Stimulated activated CD4-positive, alpha-beta T cell treated with anti-CD3 and anti-CD28 coated beads, TNF-alpha, amount 100 ng/mL, for 48 hours (primary cell): ENCODE data around the gene ZBTB18.
"Not testable (repeated sequence)": the region's sequence is repeated elsewhere in the genome, so short reads cannot be mapped to it uniquely, and the experiment has no call there.

Experiments used
- DNase-seq, 3 donors: peaks; one replicate each; pipeline ENCODE4 v3.0.0-alpha.2; 2020; ENCODE audit warnings: low read depth in 3 of 3

Gene ZBTB18

DNA sequence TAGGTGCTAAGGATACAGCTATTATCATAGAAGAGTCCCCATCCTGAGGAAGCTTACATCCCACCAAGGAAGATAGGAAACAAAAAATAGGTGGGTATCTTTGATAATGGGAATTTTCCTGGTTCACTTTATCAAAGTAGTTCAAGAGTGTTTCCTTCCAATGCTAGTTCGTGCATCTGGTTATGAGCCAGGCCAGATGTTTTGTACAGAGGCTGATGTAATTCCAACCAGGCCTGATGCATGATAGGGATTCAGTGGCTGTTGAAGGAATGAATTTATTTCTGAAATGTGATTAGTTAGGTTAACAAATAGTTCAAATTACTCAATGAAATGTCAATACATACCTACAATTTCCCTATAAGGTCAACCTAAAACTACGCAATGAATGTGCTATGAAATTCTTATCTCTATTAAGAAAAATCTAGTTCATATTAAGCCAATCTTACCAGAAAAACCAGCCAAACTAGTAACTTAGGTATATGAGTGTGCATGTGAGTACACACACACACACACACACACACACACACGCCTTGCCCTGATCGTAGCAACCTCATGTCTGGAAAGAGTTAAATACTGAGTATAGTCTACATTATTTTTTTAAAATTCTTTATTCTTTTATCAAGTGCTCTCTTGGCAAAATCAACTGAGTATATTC is 9.5 kb upstream of the ZBTB18 start:
- DNase-seq: no peak

DNA sequence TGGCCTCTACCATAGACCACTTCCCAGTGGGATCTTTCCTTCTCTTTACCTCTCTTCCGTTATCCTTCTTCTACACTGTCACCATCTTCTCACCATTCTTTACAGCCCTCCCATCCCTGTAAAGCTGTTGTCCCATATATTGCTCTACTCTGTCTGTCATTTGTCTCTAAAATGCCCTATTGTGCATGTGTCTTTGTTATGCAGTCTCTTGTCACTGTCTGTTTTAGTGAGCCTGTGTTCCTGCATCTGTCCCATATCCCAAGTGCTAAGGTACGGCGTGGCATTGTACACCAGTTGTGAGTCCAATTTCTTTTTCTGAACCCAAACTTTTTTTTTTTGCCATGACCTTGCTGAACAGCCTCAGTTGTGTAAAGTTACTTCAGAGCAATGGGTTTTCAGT is 8.8 kb upstream of the ZBTB18 start:
- DNase-seq: no peak

DNA sequence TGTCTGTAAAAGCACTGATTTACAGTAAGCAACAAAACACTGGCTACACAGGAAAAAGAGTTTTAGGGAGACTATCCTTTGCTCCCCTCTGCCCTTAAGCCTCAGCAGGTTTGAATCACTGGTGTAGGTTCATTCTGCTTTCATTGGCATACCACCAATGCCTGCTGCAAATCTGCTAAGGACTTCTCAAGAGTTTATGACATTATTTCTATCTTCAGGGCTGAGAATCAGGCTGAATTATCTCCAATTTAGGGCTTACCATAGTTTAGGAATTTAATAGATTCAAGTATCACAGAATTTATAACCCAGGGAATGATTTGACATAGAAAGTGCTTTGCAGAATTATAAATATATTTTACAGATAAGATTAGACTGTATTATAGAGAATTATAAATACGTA is 6.7 kb upstream of the ZBTB18 start:
- DNase-seq: no peak

DNA sequence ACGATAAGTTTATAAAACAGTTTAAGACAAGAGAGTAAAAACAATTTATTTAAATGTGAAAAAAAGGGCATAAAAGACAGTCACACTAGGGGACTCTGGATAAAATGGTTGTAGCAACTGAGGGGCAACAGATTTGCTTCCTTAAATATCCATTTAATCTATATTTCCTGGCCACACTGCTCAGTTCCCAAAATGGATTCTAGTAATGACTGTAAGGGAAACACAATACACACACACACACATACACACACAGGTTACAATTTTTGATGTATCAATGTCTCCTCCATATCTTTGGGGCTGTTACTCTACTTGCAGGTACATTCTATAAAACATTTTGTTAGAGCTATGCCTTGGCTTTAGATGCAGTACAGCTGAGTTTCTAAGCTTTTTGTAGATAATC is 4.8 kb upstream of the ZBTB18 start:
- not testable (repeated sequence) for DNase-seq

DNA sequence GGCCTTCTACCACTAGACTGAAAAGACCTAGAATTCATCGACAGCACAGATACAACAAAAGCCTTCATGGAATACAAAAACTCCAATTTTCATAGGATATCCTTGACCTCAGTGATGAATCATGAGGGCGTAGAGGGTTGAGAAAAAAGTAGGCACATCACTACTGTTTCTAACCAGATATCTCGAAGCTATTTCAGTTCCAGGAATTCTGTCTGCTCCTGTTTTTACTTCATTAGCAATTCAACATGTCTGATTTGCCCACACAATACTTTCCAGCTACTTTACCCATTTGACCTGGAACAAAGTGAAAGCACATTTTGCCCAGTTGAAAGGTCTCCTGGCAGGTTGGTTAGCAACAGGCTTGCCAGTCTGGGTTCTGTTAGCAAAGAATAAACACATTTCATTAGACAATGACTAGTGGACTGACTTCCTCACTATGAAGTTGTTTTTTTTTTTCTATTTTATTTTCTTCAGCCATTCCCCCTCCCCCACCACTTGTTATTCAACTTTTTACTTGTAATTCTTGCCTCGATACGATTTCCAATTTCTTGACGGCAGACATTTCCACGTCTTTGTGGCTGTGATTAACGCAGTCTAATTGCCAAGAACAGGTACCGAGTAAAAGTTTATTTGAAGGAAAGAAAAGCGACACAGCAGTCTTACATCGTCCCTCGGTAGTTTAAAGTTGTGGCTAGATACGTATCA is 4.0 kb upstream of the ZBTB18 start:
- no peak for DNase-seq

DNA sequence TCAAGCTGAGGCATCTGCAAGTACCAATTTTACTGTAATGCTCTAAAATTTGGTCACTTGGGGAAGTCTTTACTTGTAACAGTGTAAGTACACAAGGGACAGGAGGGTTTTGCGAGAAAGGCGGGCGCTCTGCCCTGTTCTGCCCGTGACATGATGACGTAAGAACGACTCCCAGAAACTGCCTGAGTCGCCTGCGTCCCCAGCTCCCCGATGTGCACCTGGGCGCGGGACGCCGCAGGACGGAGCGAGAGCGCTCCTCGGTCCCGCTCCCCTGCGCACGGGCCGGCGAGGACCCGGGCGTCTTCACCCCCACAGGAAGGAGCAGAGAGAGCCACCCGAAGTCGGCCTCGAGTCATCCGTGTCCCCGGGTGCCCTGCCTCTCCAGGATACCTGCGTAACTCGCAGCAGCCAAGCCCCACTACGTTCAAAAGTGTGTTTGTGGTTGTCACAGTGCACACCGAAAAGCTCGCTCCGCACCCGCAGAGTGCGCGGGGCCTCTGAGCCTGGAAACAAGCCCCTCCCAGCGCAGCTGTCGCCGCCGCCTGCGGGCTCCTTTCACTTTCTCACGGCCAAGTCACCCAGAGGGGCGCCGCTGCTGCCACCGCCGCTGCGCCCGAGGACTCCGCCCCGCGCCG is 3.3 kb upstream of the ZBTB18 start:
- DNase-seq: no peak

DNA sequence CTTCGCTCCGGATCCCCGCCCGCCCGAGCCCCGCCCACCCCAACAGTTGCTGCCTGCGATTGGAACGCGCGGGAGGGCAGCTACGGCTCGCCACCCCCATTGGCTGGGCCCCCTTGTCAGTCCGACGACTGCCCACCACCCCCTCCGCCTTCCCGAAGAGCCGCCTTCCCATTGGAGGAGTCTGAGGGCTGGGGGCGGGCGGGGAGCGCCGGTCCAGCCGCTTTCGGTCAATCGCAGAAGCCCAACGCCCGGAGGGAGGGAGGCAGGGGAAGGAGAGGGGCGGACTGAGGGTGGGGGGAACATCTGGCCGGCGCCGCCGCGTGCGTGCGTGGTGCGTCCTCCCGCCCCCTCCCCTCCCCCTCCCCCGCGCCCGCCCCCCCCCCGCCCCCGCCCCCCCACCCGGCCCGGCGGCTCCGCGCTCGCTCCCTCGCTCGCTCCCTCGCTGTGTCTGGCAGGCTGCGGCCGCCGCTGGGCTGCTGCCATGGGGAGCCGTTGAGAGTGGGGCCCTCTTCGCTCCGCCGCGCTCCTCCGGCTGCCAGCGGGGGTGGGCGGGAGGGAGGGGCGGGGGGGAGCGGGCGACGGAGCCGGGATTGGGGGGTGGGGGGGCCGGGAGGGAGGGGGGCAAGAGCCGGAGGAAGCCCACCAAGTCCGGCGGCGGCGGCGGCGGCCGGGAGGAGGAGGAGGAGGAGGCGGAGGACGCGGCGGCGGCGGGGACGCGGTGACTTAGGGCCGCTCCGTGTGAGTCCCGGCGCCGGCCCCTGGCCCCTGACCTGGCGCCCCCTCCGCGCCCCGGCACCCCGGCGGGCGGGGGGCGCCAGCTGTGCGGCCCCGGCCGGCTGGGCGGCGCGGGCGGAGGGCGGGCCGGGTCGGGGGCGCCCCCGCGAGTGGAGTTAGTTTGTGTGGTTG is 2.6 kb upstream of the ZBTB18 start:
- peak; percentile 90 to 96 (median 95) for DNase-seq

DNA sequence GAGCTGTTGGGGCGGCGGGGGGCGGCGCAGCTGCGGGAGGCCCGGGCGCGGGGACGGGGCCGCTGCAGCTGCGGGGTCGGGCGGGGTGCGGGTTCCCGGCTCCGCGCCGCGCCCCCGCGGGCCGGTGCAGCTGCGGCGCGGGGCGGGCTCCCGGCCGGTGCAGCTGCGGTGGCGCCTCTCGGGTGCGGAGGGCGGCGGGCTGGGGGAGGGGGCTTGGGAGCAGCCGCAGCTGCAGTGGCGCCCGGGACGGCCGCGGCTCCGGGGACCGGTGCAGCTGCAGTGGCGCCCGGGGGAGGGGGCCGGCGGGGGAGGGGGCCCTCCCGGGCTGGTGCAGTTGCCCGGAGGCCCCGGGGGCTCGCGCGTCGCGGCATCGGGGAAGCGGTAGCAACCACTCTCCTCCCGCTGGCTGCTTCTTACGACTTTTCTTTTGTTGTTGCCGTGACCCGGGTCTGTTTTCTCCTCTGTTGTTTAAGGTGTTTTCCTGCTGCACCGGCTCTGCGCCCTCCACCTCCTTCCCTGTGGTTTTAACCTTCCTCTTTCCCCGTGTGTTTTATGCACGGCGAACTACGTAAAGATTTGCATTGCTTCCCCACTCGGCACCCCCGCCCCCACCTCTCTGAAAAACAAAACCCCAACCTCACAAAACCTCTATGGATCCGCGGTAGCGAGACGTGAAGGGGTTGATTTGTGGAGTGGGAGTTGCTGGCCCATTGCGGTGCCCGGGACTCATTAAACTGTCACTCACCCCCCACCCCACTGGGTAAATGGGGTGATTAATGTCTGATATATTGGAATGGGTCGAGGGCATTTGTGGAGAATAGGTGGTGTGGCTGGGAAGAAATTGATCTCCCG is 1.7 kb upstream of the ZBTB18 start:
- peak in 1 of 3 donors; percentile 24 for DNase-seq

DNA sequence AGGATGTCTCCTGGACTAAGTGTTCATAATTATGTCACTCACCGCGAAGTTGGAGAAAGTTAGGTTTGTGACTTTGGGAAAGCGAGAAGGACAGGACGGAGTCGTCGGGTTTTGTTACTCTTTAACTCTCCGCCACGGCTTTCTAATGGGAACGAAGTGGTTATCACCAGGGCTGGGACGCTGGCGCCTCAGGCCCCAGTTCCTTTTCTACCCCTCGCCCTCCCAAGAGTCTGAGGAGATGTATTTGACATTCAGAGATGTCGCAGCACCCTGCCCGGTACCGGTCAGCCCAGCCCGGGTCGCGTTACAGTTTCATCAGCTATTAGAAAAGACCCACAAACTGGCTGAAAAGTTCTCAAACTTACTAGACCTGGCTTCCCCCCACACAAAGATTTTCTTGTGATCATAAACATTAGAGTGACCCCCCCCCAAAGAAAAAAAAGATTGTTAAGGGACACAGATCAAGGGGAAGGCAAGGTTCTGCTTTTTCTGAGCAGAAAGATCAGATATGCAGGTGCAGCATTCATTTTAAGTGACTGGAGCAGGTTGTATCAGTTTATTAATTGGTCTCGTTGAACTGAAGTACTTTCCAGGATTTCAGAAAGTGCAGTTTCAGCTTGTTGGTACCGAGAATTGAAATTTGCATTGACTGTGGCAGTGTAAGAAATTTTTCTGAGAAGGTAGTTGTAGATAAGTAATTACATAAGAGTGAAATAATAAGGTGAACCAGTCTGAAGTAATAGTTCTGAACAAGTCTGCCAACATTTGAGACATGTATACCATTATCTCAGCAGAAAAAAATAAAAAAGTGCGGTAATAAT is 859 bp upstream of the ZBTB18 start:
- no peak for DNase-seq

DNA sequence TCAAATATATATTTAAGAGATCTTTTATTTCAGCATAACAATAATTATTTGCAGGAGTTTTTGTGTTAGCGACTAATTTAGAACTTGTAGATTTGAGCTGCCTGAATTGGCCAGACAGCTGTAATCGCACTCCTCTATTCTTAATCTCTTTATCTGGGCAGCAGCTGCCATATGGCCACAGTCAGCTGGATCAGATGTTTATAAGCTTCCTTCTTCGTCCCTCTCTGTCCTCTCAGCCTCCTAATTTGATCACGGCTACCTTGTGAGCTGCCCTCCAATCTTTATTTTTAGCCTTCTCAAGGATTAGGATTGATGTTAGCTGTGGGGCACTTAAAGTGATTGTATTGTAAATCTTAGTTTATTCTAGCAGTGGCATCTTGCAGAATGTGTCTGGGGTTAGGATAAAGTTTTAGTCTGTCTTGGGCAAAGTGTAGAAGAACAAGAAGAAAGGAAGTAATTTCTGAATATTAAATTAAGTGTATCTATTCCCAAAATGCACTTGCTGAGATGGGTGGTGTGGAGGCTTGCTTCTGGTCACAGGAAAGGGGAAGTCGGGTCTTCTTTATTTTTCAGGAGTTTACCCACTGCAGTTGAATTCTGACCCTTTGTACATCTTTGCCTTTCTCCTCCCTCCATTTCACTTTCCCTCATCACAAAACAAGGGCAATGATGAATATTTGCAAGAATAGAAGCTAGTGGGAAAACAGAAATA is 1.1 kb downstream of the ZBTB18 start:
- no peak for DNase-seq

DNA sequence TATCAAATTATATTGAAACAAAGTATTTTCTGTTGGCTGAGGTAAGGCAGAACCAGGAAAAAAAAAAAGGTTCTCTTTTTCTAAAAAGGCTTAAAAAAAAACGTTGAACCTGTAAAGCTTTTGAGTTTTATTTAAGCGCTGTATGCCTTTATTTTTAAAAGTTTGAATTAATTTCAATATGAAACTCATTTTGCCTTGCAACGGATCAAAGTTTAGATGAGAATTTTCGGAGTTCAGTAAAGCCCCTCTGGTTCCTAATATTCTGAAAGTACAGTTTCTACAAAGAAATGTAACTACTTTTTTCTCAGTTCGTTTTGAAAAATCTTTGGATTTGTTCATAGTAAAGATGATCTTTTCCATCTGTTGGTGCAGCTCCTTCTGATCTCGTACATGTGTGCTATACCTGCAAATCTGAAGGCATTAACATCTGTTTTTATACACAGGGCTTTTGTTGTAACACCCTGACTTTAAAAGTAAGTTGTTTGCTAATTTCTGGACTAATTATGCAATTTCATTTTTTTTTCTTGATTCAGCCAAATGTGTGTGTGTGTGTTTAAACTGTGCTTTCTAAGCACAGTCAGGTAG is 1.7 kb downstream of the ZBTB18 start:
- DNase-seq: no peak

DNA sequence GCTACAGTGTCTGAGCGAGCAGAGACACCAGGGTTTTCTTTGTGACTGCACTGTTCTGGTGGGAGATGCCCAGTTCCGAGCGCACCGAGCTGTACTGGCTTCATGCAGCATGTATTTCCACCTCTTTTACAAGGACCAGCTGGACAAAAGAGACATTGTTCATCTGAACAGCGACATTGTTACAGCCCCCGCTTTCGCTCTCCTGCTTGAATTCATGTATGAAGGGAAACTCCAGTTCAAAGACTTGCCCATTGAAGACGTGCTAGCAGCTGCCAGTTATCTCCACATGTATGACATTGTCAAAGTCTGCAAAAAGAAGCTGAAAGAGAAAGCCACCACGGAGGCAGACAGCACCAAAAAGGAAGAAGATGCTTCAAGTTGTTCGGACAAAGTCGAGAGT is 2.7 kb downstream of the ZBTB18 start:
- no peak for DNase-seq

DNA sequence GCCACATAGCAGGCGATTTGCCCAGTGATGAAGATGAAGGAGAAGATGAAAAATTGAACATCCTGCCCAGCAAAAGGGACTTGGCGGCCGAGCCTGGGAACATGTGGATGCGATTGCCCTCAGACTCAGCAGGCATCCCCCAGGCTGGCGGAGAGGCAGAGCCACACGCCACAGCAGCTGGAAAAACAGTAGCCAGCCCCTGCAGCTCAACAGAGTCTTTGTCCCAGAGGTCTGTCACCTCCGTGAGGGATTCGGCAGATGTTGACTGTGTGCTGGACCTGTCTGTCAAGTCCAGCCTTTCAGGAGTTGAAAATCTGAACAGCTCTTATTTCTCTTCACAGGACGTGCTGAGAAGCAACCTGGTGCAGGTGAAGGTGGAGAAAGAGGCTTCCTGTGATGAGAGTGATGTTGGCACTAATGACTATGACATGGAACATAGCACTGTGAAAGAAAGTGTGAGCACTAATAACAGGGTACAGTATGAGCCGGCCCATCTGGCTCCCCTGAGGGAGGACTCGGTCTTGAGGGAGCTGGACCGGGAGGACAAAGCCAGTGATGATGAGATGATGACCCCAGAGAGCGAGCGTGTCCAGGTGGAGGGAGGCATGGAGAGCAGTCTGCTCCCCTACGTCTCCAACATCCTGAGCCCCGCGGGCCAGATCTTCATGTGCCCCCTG is 3.3 kb downstream of the ZBTB18 start:
- DNase-seq: no peak

DNA sequence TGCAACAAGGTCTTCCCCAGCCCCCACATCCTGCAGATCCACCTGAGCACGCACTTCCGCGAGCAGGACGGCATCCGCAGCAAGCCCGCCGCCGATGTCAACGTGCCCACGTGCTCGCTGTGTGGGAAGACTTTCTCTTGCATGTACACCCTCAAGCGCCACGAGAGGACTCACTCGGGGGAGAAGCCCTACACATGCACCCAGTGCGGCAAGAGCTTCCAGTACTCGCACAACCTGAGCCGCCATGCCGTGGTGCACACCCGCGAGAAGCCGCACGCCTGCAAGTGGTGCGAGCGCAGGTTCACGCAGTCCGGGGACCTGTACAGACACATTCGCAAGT is 3.8 kb downstream of the ZBTB18 start:
- no peak for DNase-seq

DNA sequence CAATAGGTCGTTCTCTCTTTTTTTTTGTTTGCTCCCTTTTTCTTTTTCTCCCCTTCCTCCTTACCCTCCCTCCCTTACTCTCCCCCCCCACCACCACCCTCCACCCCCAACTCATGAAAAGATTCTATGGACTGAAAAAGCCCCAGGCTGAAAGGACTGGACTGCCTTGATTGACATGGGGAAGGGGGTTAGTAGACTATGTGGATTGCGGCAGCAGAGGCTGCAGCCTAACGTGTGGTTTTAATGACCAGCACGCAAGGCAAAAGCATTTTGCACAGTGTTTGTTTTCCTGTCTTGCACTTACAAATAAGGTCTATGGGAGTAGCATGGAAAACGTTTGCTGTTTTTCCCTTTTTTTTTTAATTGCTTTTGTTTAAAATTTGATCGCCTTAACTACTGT is 5.5 kb downstream of the ZBTB18 start:
- no peak for DNase-seq

DNA sequence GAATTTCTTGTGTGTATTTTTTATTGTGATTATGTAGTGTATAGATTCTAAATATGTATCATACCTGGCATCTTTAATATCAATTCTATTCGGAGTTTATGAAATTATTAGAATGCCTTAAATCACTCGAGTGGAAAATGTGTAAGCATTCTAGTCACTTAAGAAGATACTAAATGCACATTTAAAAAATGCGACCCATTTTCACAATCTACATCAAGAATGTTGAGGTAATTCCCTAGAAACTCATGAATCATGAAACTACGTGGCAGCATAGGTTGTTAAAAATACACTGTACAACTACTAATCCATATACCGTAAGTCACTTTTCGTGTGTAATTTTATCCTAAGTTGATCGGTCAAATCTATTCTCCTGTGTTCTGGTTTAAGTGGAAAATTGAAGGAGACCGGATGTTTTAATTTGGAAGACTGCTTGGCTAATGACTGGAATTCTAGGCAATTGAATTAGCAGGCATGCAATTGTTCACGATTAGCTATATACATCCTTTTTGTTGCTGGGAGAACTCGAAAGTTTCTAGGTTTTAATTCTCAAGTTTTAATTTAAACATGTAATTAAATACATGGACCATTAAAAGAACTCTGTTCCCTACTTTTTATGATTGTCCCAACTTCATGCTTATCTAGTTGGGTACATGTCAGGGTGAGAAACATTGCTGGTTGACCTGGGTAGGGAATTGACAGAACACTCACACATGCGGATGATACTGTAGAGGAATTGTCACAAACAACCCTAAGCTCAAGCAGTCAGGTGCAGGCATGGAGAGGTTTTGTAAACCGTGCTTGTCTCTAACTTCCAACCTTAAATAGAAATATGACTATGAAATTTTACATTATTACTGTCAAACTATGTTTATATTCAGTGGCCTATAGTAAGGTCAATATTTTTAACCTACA is 6.6 kb downstream of the ZBTB18 start:
- no peak for DNase-seq

DNA sequence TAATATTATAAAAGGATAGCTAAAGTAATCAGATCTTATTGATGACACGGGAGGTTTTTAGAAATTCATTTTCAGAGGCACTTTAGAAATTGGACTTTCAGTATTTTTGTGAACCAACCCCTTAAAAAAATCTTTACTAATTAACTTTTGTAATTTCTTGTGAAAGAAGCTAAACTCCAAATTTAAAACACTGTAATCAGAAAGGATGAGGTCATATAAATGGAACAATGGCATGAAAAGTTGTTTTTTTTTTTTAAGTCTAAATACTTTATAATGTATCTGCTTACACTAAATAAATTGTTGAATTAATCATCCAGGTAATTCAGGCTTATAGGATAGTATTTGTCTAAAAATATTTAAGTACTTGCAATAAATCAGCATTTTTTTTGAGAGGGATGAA is 9.0 kb downstream of the ZBTB18 start:
- DNase-seq: no peak

DNA sequence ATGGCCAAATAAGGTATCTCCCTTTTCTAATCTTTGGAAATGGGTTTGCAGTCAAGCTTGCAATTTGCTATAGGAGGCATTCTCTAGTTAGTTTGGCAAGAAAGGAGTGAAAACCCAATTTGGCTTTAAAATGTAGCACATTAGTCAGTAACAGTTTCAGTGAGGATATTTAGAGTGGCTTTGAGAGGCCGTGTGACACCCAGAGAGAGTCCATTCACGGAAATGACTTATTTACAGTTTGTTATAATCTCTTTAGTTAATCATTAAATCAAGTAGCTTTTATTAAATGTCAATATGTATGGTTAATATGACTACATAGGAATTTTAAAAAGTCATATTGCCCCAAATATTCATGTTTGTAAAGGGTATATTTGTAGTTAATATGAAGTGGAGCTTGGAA is 9.6 kb downstream of the ZBTB18 start:
- no peak for DNase-seq
